Measurements from ENCODE around the gene TOMT. TPM values are rescaled to one million over a fixed set of nuclear protein-coding genes. Genes with fewer than 3 reads are reported as not detected.

Gene TOMT
- total and polyA plus RNA-seq, 2 donors (not counting 1 experiment from before 2014, with no cell fraction given), result not detected

GRCh38 chr11:72067266-72067665, 38.5 kb upstream of the TOMT start:
- H3K4me2 ChIP-seq (replicated peaks; ENCODE audit: low read depth, low read length, poor library complexity, severe bottlenecking), result no peak overlapping the region
- peaks cover 0 to 3% of the 10 kb centered on the region in 2 experiments for H3K36me3 ChIP-seq (replicated peaks in 1 of 2; ENCODE audit: control extremely low read depth in 1 of 2, control insufficient read depth in 1 of 2, extremely low read depth in 1 of 2, insufficient read depth in 2 of 2, low read length in 1 of 2)
- POLR2A ChIA-PET, result no interaction called here

GRCh38 chr11:72067676-72068075, 38.0 kb upstream of the TOMT start:
- TF ChIP-seq EZH2 (IDR thresholded peaks at IDR 0.05; ENCODE audit: borderline replicate concordance, insufficient read depth, low read depth, low read length, poor library complexity, severe bottlenecking), result no peak
- TF ChIP-seq CTCF (IDR thresholded peaks at IDR 0.05), result no peak
- H3K9ac ChIP-seq (ENCODE audit: low read length), result no peak overlapping the region
- H3K27me3 ChIP-seq (replicated peaks in 1 of 4; ENCODE audit: control extremely low read depth in 1 of 4, control insufficient read depth in 3 of 4, insufficient read depth in 4 of 4, low read length in 3 of 4), result no peaks in the 10 kb centered on the region
- DNase-seq, result no peak
- no peak for ATAC-seq (ENCODE audit: low read depth)
- no peak overlapping the region for H2AFZ ChIP-seq (ENCODE audit: insufficient read depth, low read depth, low read length, poor library complexity, severe bottlenecking)
- no peak overlapping the region for H3K4me3 Mint-ChIP-seq
- no peak overlapping the region for H3K4me3 ChIP-seq (ENCODE audit: control extremely low read depth in 1 of 5, extremely low read depth in 1 of 5, insufficient read depth in 1 of 5, low read depth in 2 of 5, low read length in 4 of 5)
- H4K20me1 ChIP-seq (ENCODE audit: control insufficient read depth, insufficient read depth, low read length, poor library complexity, severe bottlenecking), result no peaks in the 10 kb centered on the region
- no peaks in the 10 kb centered on the region for H3K27me3 Mint-ChIP-seq
- no peak overlapping the region for H3K4me2 ChIP-seq (replicated peaks; ENCODE audit: low read depth, low read length, poor library complexity, severe bottlenecking)
- H3K27ac ChIP-seq (ENCODE audit: low read length in 2 of 2), result no peak overlapping the region
- H3K9me3 ChIP-seq (ENCODE audit: control extremely low read depth in 1 of 3, control insufficient read depth in 2 of 3, insufficient read depth in 1 of 3, low read length in 2 of 3), result no peaks in the 10 kb centered on the region
- H3K4me1 Mint-ChIP-seq, result peaks cover 12% of the 10 kb centered on the region
- peaks cover 0 to 3% of the 10 kb centered on the region in 2 experiments for H3K36me3 ChIP-seq (replicated peaks in 1 of 2; ENCODE audit: control extremely low read depth in 1 of 2, control insufficient read depth in 1 of 2, extremely low read depth in 1 of 2, insufficient read depth in 2 of 2, low read length in 1 of 2)
- peaks cover 13 to 17% of the 10 kb centered on the region in 2 donors for H3K4me1 ChIP-seq (ENCODE audit: control insufficient read depth in 2 of 2, insufficient read depth in 2 of 2, low read length in 2 of 2)
- H3K9me3 Mint-ChIP-seq (ENCODE audit: insufficient read depth), result no peaks in the 10 kb centered on the region
- POLR2A ChIA-PET, result no interaction called here
- H3K27ac Mint-ChIP-seq, result no peak overlapping the region
- peaks cover 42% of the 10 kb centered on the region for H3K79me2 ChIP-seq (ENCODE audit: control insufficient read depth, insufficient read depth, low read length)
- intact Hi-C loops (cut with micrococcal nuclease), result no loop called here
- CTCF ChIA-PET, result interaction anchor here (0.7 to 1.9 kb wide), 2 partner anchors 12 to 23 kb away, joined by 3 to 4 read pairs; no protein-coding TSS in a partner anchor

More at GRCh38 chr11:72067266-72067665, 38.5 kb upstream of the TOMT start:
- intact Hi-C loops (cut with micrococcal nuclease), result no loop called here
- TF ChIP-seq CTCF (IDR thresholded peaks at IDR 0.05) (no peak), EZH2 (IDR thresholded peaks at IDR 0.05; ENCODE audit: borderline replicate concordance, insufficient read depth, low read depth, low read length, poor library complexity, severe bottlenecking) (no peak)
- no peak overlapping the region for H3K4me3 ChIP-seq (ENCODE audit: control extremely low read depth in 1 of 5, extremely low read depth in 1 of 5, insufficient read depth in 1 of 5, low read depth in 2 of 5, low read length in 4 of 5)
- peaks cover 12% of the 10 kb centered on the region for H3K4me1 Mint-ChIP-seq
- no peak overlapping the region for H3K9ac ChIP-seq (ENCODE audit: low read length)
- CTCF ChIA-PET, result interaction anchor here (0.7 to 1.9 kb wide), 2 partner anchors 12 to 24 kb away, joined by 3 to 4 read pairs; no protein-coding TSS in a partner anchor
- H3K79me2 ChIP-seq (ENCODE audit: control insufficient read depth, insufficient read depth, low read length), result peaks cover 38% of the 10 kb centered on the region
- H4K20me1 ChIP-seq (ENCODE audit: control insufficient read depth, insufficient read depth, low read length, poor library complexity, severe bottlenecking), result no peaks in the 10 kb centered on the region
- H3K4me1 ChIP-seq (ENCODE audit: control insufficient read depth in 2 of 2, insufficient read depth in 2 of 2, low read length in 2 of 2), result peaks cover 13 to 18% of the 10 kb centered on the region in 2 donors
- H2AFZ ChIP-seq (ENCODE audit: insufficient read depth, low read depth, low read length, poor library complexity, severe bottlenecking), result no peak overlapping the region
- no peak overlapping the region for H3K4me3 Mint-ChIP-seq
- H3K27ac ChIP-seq (ENCODE audit: low read length in 2 of 2), result no peak overlapping the region
- no peaks in the 10 kb centered on the region for H3K9me3 Mint-ChIP-seq (ENCODE audit: insufficient read depth)
- H3K9me3 ChIP-seq (ENCODE audit: control extremely low read depth in 1 of 3, control insufficient read depth in 2 of 3, insufficient read depth in 1 of 3, low read length in 2 of 3), result no peaks in the 10 kb centered on the region
- DNase-seq (no peak), ATAC-seq (ENCODE audit: low read depth) (no peak)
- no peaks in the 10 kb centered on the region for H3K27me3 ChIP-seq (replicated peaks in 1 of 4; ENCODE audit: control extremely low read depth in 1 of 4, control insufficient read depth in 3 of 4, insufficient read depth in 4 of 4, low read length in 3 of 4)
- no peak overlapping the region for H3K27ac Mint-ChIP-seq
- no peaks in the 10 kb centered on the region for H3K27me3 Mint-ChIP-seq
